T-helper 1 cell (primary cell): ENCODE measurements around the gene GARS1.
"Not testable (repeated sequence)": the region's sequence is repeated elsewhere in the genome, so short reads cannot be mapped to it uniquely, and the experiment has no call there.

ENCODE experiments used
- DNase-seq, 5 donors: peaks; one replicate each; pipeline ENCODE4 v3.0.0-alpha.2; 2012 to 2020
- total RNA-seq, 4 donors: gene quantifications; one replicate each; lab custom pipeline; 2026; lab: John Stamatoyannopoulos, UW

GARS1 gene
- 80.6 to 128 (median 119) reads per million in 4 donors for total RNA-seq

- peak; percentile 72 to 95 (median 84) for DNase-seq
These were observed at the start of gene GARS1 for GRCh38 chr7:30594540-30595435. Gene GARS1 (plus strand): TSS chr7:30594878. CDS start chr7:30594922, 44 bp downstream.

DNA sequence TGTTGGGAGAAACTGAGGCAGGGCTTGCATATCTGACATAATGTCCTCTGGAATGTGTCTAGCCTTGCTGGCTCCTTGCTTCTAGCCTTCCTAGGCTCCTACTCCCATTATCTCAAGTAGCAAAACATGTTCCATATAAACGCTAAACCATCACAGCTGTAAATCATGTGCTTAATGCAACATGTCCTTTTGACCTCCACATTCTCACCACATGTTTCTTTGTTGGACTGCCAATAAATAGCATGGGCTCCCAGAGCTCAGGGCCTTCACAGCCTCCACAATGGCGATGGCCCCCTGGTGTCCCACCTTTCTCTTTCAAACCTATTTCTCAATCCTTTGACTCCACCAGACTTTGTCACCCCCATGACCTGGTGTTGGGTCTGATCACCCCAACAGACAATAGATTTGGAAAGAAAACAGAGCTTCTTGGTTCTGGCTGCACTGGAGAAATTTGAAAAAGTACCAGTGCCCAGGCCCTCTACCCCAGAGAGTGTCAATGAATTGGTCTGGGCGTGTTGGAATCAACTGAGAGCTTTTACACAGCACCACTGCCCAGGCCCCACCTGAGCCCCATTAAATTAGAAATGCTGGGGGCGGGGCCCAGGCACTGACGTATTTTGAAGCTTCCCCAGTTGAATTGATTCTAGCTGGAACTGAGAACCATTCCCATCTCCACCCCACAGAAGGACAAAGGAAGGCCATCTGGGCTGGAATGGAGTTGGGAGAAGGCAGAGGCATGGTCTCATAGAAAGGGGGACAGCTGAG is 48.7 kb upstream of the GARS1 start:
- no peak for DNase-seq

GRCh38 chr7:30546596-30546995 is 48.1 kb upstream of the GARS1 start:
- DNase-seq: no peak

DNA sequence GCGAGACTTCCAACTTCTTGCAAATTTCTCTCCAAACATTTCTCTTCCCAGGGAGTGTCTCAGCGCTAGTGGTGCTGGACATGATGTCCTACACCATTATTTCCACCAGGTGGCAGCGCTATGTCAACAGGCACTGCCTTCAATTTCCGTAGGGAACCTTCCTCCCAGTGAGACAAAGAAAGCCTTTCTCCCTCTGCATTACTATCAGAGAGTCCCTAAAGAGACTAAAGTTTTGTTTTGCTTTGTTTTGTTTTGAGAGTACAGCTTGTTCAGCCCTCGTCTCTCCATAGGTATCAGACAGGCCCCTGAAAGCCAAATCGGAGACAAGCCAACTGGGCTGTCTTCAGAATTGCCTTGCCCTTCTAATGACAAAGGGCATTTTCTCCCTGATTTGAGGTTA is 45.8 kb upstream of the GARS1 start:
- peak in 1 of 5 donors; percentile 13 for DNase-seq

- DNase-seq: no peak
These were observed 44.7 kb upstream of the GARS1 start for GRCh38 chr7:30549931-30550493.

- DNase-seq: no peak
These were observed 42.3 kb upstream of the GARS1 start for GRCh38 chr7:30552330-30552729.

- no peak for DNase-seq
These were observed 41.5 kb upstream of the GARS1 start for GRCh38 chr7:30553141-30553540.

DNA sequence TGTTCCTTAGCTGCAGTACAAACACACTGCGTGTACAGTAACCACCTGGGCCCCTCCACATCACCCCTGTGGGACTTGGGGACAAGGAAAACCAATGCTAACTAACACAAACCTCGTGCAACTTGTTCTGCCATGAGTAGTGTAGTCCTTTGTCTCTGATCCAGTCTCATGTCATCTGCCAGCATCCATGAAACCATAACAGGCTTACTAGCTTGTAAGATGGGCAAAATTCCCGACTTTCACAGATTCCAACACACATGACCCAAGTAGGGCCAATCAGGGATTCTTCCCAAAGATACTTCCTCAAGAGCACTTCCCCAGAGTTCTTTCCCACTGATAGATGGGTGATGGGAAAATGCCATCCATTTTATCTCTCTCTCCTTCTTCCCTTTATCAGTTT is 41.1 kb upstream of the GARS1 start:
- no peak for DNase-seq

DNA sequence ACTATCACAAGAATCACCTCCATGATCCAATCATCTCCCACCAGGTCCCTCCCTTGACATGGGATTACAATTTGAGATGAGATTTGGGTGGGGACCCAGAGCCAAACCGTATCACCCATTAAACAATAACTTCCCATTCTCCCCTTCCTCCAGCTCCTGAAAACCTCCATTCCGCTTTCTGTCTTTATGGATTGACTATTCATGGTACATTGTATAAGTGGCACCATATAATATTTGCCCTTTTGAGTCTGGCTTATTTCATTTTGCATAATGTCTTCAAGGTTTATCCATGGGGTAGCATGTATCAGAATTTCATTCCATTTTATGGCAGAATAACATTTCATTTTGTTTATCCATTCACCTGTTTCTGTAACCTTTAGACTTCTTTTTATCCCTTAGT is 39.2 kb upstream of the GARS1 start:
- no peak for DNase-seq

DNA sequence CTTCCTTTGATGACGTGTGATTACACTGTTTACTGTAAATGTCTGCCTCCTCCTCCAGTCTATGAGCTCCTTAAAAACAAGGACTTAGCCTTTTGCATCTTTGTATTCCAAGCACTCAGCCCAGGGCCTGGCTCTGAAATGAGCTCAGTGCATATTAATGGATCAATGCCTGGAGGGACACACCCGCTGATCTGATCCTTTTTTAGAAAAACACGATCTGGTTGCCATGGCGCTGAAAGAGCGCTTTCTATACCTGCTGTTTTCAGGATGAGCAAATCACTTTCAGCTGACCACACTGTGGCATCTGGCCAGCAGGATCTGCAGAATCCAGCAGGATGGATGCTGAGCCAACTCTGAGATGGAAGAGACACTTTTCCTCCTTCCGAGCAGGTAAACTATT is 37.8 kb upstream of the GARS1 start:
- DNase-seq: no peak

DNA sequence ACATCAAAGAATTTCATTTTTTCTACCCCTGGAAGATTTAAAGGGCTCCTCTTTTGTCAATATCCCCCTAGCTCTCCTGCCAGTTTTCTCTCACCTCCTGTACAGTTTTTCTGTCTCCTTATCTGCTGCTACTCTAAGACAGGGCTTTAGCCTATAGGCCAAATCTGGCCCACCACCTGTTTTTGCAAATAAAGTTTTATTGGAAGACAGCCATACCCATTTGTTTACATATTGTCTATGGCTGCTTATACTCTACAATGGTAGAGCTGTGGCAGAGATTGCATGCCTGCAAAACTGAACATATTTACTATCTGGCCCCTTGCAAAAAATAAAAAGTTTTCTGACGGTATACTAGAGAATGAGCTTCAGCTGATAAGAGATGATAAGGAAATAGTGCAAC is 37.4 kb upstream of the GARS1 start:
- DNase-seq: no peak

DNA sequence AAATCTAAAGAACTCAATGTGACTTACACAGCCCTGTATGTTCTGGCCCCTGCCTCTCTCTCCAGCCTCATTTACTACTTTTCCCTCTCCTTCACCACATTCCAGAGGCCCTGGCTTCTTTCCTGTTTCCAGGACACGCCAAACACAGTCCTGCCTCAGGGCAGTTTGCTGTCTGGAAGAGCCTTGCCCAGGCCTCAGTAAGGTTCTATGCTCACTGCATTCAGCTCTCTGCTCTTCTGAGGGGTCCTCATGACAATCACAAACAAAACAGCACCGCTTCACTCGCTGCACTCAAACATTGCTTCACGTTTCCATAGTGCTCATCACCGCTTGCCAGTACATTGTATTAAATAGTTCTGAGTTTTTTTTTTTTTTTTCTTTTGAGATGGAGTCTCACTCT is 35.1 kb upstream of the GARS1 start:
- DNase-seq: no peak

DNA sequence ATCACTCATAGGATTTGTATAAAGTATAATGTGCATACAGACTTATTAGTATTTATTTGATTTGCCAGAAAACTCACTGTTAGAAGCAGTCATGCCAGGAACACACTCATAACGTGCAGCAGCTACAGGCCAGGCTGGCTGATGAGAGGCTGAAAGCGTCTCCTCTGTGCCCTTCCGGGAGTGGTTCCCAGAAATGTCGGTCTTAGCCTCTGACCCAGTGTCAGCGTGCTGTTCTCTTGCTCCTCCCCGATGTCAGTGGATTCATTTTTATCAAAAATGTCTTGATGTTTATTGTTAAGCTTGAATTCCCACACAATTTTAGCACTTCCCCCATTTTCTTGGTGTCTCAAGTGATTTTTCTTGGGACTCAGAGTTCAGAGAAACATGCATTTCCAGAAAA is 33.3 kb upstream of the GARS1 start:
- no peak for DNase-seq

DNA sequence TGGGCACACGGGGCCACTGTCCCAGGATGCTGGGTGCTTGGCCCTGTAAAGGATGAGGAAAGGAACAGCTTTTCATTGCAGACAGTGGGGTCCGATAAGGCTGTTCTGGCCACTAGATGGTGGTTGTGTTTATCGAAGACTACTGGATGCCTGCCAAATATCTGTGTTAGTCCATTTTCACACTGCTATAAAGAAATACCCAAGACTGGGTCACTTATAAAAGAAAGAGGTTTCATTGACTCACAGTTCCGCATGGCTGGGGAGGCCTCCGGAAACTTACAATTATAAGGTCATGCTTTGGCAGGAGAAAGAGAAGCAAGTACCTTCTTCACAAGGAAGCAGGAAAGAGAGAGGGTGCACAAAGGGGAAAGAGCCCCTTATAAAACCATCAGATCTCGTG is 32.2 kb upstream of the GARS1 start:
- DNase-seq: no peak

GRCh38 chr7:30562909-30563308 is 31.8 kb upstream of the GARS1 start:
- DNase-seq: no peak

- no peak for DNase-seq
These were observed 31.2 kb upstream of the GARS1 start for GRCh38 chr7:30563326-30563942.

GRCh38 chr7:30564243-30564892 is 30.3 kb upstream of the GARS1 start:
- DNase-seq: peak; percentile 38 to 72 (median 59)

DNA sequence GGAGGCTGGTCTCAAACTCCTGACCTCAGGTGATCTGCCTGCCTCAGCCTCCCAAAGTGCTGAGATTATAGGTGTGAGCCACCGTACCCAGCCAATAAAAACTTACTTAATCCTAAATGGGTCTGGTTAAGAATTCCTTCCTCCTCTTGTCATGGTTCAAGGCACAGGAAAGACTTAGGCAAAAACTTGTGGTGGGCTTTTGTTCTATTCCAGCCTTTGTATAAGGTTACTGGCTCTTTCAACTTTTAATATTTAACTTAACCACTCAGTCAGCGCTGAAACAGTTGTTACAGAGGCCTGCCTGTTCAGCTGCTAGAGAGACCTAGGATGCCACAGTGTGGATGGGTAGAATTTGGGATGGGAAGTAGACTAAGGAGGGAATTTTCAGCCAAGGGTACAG is 28.1 kb upstream of the GARS1 start:
- no peak for DNase-seq

- no peak for DNase-seq
These were observed 27.6 kb upstream of the GARS1 start for GRCh38 chr7:30567081-30567480.

GRCh38 chr7:30570238-30570637 is 24.4 kb upstream of the GARS1 start:
- not testable (repeated sequence) for DNase-seq

DNA sequence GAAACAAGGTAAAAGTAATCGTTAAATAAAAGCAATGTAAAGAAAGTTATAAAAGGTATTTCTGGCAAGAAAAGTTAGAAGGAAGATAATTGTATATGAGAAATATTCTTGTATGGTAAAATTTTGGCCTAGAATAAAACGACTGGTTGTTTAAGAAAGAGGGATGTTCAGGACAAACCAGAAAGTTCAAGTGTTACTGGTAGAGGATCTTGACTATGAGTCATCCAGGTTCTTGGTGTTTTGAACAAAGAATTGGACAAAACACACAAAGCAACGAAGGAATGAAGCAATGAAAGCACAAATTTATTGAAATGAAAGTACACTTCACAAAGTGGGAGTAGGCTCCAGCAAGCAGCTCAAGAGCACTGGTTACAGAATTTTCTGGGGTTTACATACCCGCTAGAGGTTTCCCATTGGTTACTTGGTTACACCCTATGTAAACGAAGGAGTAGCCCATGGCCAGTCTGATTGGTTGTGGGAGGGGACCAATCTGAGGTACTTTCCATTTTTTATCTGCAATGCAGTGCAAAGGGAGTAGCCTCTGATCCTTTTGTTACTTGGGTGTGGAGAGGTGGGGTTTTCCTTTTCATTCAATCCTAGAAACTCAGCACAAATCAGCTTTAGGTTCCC is 22.4 kb upstream of the GARS1 start:
- DNase-seq: no peak

- no peak for DNase-seq
These were observed 18.8 kb upstream of the GARS1 start for GRCh38 chr7:30575910-30576309.
